ENCODE measurements around the gene ENDOV. TPM values are rescaled to one million over a fixed set of nuclear protein-coding genes. Genes with fewer than 3 reads are reported as not detected.

ENDOV gene
- 1 to 10 TPM; 3.8 to 4.9 TPM for total RNA-seq

DNA sequence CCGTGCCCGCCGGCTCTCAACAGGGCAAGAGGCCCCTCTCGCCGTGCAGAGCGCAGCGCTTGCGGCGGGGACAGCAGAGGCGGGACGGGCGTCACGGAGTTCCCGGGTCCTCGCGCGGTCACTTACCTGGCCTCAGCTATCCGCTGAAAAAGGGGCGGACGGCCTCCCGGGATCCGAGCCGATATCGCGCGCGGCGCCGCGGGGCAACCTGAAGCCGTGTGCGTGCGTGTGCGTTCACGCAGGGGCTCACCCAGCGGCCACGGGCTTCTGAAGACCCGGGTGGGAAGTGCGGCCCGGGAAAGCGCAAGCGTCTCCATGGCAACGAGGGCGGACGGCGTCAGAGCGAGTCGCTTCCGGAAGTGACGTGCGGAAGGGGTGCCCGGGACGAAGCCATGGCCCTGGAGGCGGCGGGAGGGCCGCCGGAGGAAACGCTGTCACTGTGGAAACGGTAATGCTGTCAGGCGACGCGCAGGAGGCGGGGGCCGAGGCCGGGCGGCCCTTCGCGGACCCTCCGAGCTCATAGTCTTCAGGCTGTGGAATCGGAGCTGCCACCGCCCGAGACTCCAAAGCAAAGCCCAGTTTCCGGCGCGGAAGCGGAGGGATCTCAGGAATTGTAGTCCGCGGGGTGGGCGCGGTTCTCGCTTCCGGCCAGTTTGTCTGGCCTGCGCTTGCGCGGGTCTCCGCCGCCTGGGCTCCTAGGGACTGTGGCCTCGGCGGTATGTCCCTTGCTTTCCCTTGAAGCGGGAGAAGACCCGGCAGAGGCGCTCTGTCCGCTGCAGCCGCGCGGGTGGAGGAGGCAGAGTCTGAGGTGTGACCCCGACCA is at the start of gene ENDOV:
Gene ENDOV, plus strand, starts transcription at position 365 of the 823 bp plus-strand sequence. Its CDS starts 28 bp downstream, at position 393.
- TF ChIP-seq, protein P1, sequence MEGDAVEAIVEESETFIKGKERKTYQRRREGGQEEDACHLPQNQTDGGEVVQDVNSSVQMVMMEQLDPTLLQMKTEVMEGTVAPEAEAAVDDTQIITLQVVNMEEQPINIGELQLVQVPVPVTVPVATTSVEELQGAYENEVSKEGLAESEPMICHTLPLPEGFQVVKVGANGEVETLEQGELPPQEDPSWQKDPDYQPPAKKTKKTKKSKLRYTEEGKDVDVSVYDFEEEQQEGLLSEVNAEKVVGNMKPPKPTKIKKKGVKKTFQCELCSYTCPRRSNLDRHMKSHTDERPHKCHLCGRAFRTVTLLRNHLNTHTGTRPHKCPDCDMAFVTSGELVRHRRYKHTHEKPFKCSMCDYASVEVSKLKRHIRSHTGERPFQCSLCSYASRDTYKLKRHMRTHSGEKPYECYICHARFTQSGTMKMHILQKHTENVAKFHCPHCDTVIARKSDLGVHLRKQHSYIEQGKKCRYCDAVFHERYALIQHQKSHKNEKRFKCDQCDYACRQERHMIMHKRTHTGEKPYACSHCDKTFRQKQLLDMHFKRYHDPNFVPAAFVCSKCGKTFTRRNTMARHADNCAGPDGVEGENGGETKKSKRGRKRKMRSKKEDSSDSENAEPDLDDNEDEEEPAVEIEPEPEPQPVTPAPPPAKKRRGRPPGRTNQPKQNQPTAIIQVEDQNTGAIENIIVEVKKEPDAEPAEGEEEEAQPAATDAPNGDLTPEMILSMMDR (IDR thresholded peaks at IDR 0.05): no peak
- H3K27me3 ChIP-seq: no peaks in the 10 kb centered on the region
- DNase-seq (ENCODE audit: low spot score): peak; percentile 95
- H3K27ac ChIP-seq: peak within 1 kb of the TSS; percentile 95
- no peaks in the 10 kb centered on the region for H3K9me3 ChIP-seq
- peak within 1 kb of the TSS; percentile 70 to 93 for H3K4me3 ChIP-seq
- peaks cover 0 to 30% of the 10 kb centered on the region in 2 donors for H3K4me1 ChIP-seq
- peaks cover 14% of the 10 kb centered on the region for H3K36me3 ChIP-seq

GRCh38 chr17:80365983-80366382 is 49.0 kb upstream of the ENDOV start:
- Histone ChIP-seq H3K36me3 (peaks cover 87% of the 10 kb centered on the region), H3K4me3 (no peak overlapping the region), H3K4me1 (peaks cover 0 to 15% of the 10 kb centered on the region in 2 donors), H3K9me3 (no peaks in the 10 kb centered on the region), H3K27me3 (no peaks in the 10 kb centered on the region), H3K27ac (no peak overlapping the region)
- no peak for DNase-seq (ENCODE audit: low spot score)
- TF ChIP-seq, protein P1 (IDR thresholded peaks at IDR 0.05): no peak

DNA sequence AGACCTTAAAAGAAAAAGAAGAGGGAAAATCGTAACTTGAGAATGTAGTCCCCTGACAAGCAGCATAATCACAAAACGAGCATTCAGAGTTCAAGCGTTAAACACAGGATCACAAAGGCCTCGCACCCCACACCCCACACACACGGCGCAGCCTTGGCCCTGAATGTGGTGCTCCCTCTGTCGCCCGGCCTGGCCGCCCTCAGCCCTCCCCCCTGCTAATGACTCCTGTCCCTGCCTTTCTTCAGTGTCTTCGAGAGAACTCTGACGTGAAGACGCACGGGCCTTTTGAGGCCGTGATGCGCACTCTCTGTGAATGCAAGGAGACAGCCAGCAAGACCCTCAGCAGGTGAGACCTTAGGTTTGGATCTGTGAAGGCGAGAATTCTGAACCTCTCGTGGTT is 47.5 kb upstream of the ENDOV start:
- DNase-seq (ENCODE audit: low spot score): no peak
- Histone ChIP-seq H3K36me3 (peaks cover 90% of the 10 kb centered on the region), H3K27me3 (no peaks in the 10 kb centered on the region), H3K9me3 (no peaks in the 10 kb centered on the region), H3K4me1 (peaks cover 0 to 13% of the 10 kb centered on the region in 2 donors), H3K27ac (no peak overlapping the region), H3K4me3 (no peak overlapping the region)
- TF ChIP-seq, protein P1 (IDR thresholded peaks at IDR 0.05): no peak

GRCh38 chr17:80371196-80371595 is 43.8 kb upstream of the ENDOV start:
- no peak overlapping the region for H3K27ac ChIP-seq
- no peak for DNase-seq (ENCODE audit: low spot score)
- peaks cover 93% of the 10 kb centered on the region for H3K36me3 ChIP-seq
- H3K4me3 ChIP-seq: no peak overlapping the region
- H3K27me3 ChIP-seq: no peaks in the 10 kb centered on the region
- no peaks in the 10 kb centered on the region for H3K9me3 ChIP-seq
- H3K4me1 ChIP-seq: no peaks in the 10 kb centered on the region
- TF ChIP-seq, protein P1 (IDR thresholded peaks at IDR 0.05): no peak

DNA sequence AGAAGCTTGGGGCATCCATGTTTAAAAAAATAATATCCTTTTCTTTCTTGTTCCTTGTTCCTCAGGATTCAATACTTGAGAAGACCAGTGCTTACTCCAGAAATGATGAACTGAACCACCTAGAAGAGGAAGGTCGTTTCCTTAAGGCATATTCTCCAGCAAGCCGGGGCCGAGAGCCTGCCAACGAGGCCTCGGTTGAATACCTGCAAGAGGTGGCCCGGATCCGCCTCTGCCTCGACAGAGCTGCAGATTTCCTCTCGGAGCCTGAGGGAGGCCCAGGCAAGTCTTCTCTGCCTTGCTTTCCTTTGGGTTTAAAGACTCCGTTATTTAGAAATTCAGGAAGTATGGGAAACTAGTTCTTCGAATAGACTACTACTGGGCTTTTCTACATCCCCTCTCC is 42.5 kb upstream of the ENDOV start:
- no peak for DNase-seq (ENCODE audit: low spot score)
- H3K4me3 ChIP-seq: no peak overlapping the region

More for the DNA sequence above, 42.5 kb upstream of the ENDOV start:
- peaks cover 97% of the 10 kb centered on the region for H3K36me3 ChIP-seq
- H3K27ac ChIP-seq: no peak overlapping the region
- H3K27me3 ChIP-seq: no peaks in the 10 kb centered on the region
- H3K4me1 ChIP-seq: no peaks in the 10 kb centered on the region
- TF ChIP-seq, protein P1 (IDR thresholded peaks at IDR 0.05): no peak
- no peaks in the 10 kb centered on the region for H3K9me3 ChIP-seq

Data from right atrium auricular region (tissue), 2 donors.